Large intestine (tissue), 3 donors: ENCODE measurements around the gene SGCD. TPM values are rescaled to one million over a fixed set of nuclear protein-coding genes. Genes with fewer than 3 reads are reported as not detected.

ENCODE experiments used
- DNase-seq, 2 donors: peaks; one replicate each; pipeline versions ENCODE4 v3.0.0 to v3.0.0-alpha.2; 2013
- H3K27ac ChIP-seq: one replicate; pipeline ENCODE4 v1.5.1; 2013; ENCODE audit warnings: low read length
- H3K27me3 ChIP-seq: 2 replicates; pipeline ENCODE4 v1.6.1; 2013; ENCODE audit warnings: low read length; ENCODE audit not compliant: control insufficient read depth, insufficient read depth
- H3K36me3 ChIP-seq: 2 replicates; pipeline ENCODE4 v1.6.1; 2013; ENCODE audit warnings: low read length; ENCODE audit not compliant: control insufficient read depth, insufficient read depth
- H3K4me1 ChIP-seq: one replicate; pipeline ENCODE4 v1.6.1; 2013; ENCODE audit warnings: low read length; ENCODE audit not compliant: control insufficient read depth, insufficient read depth
- H3K4me3 ChIP-seq: one replicate; pipeline ENCODE4 v1.5.1; 2013; ENCODE audit warnings: low read length
- H3K9me3 ChIP-seq: one replicate; pipeline ENCODE4 v1.6.1; 2013; ENCODE audit warnings: mild to moderate bottlenecking, low read depth, low read length, moderate library complexity; ENCODE audit not compliant: control insufficient read depth
- WGBS: methylation state at CpG from one replicate; pipeline ENCODE4 v1.1.5; 2013; ENCODE audit warnings: low lambda C conversion rate; ENCODE audit not compliant: insufficient coverage; 5-methylcytosine and 5-hydroxymethylcytosine counted together
- polyA plus RNA-seq: library from polyadenylated mRNA; unstranded; fragments of 120-200 nt; gene quantifications from one replicate; pipeline ENCODE4 v1.2.1, GENCODE V29; 2013

Gene SGCD
- polyA plus RNA-seq, 1 donor: 9.0 TPM

GRCh38 chr5:156693113-156693512, 366.1 kb downstream of the SGCD start:
- 38% methylated on average over 1 of the region's 1 CpG for WGBS

GRCh38 chr5:156694598-156694997, 367.6 kb downstream of the SGCD start:
- no peaks in the 10 kb centered on the region for H3K9me3 ChIP-seq
- no peak overlapping the region for H3K4me3 ChIP-seq
- no peaks in the 10 kb centered on the region for H3K36me3 ChIP-seq
- H3K4me1 ChIP-seq: peaks cover 7% of the 10 kb centered on the region
- no peaks in the 10 kb centered on the region for H3K27me3 ChIP-seq
- no peak overlapping the region for H3K27ac ChIP-seq
- DNase-seq: no peak
- WGBS: 80% methylated on average over 1 of the region's 2 CpGs

More at GRCh38 chr5:156693113-156693512, 366.1 kb downstream of the SGCD start:
- Histone ChIP-seq H3K4me1 (peaks cover 7% of the 10 kb centered on the region), H3K4me3 (no peak overlapping the region), H3K27ac (peak overlapping the region; percentile 23), H3K27me3 (no peaks in the 10 kb centered on the region), H3K36me3 (no peaks in the 10 kb centered on the region), H3K9me3 (no peaks in the 10 kb centered on the region)
- peak in 1 of 2 donors; percentile 44 for DNase-seq

- Histone ChIP-seq H3K27ac (no peak overlapping the region), H3K36me3 (no peaks in the 10 kb centered on the region), H3K27me3 (no peaks in the 10 kb centered on the region), H3K4me1 (peaks cover 7% of the 10 kb centered on the region), H3K9me3 (no peaks in the 10 kb centered on the region), H3K4me3 (no peak overlapping the region)
- WGBS: no CpG with 5 or more reads among the region's 2 CpGs
- DNase-seq: no peak
Measured at GRCh38 chr5:156695774-156696173, 368.8 kb downstream of the SGCD start.

DNA sequence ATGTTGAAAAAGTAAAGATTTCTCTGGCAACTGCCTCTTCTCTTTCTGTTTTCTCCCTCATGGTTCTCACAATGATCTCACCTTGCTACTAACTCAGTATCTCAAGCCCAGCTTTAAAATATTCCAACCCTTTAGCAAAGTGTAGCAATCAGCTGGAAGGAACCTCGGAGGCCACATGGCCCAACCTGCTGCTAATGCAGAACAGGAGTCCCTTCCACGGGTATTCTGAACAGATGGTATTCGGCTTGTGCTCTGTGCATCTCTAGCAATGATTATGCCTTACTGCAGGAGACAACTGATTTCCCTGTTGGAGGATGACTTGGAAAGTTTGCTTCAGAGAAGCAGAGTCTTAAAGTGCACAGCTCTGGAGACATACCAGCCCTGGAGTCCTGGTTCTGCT, 371.4 kb downstream of the SGCD start:
- Histone ChIP-seq H3K36me3 (no peaks in the 10 kb centered on the region), H3K27me3 (no peaks in the 10 kb centered on the region), H3K27ac (no peak overlapping the region), H3K4me1 (peaks cover 7% of the 10 kb centered on the region), H3K4me3 (no peak overlapping the region), H3K9me3 (no peaks in the 10 kb centered on the region)
- DNase-seq: no peak
- 80% methylated on average over 1 of the region's 3 CpGs for WGBS

- whole genome bisulfite sequencing: 100% methylated on average over 1 of the region's 1 CpG
- DNase-seq: no peak
- H3K4me3 ChIP-seq: no peak overlapping the region
- H3K4me1 ChIP-seq: peaks cover under 1% of the 10 kb centered on the region
- H3K36me3 ChIP-seq: no peaks in the 10 kb centered on the region
- H3K9me3 ChIP-seq: no peaks in the 10 kb centered on the region
- no peak overlapping the region for H3K27ac ChIP-seq
- no peaks in the 10 kb centered on the region for H3K27me3 ChIP-seq
Measured at GRCh38 chr5:156699147-156699546, 372.2 kb downstream of the SGCD start.

- H3K27me3 ChIP-seq: no peaks in the 10 kb centered on the region
- WGBS: 100% methylated on average over 1 of the region's 3 CpGs
- no peak for DNase-seq
- H3K27ac ChIP-seq: no peak overlapping the region
- H3K4me3 ChIP-seq: no peak overlapping the region
- H3K36me3 ChIP-seq: no peaks in the 10 kb centered on the region
- no peaks in the 10 kb centered on the region for H3K9me3 ChIP-seq
- H3K4me1 ChIP-seq: no peaks in the 10 kb centered on the region
Measured at GRCh38 chr5:156704139-156704538, 377.2 kb downstream of the SGCD start.

DNA sequence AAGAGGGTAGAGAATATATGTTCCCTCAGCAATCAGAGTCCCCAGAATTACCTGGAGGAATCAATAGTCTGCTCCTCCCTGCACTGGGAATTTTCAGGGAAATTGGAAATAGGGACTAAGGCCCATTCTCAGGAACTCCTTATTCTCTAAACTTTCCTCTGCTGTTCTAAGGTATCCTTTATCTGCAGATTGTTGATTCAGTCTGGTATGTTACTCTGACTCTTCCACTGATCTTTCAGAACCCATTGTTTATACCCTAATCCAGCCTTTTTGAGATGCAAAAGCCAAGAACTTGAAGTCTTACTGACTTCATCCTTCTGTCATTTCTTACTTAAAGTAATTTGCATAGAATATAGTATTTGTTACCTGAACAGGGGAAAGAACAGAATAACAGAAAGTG, 379.7 kb downstream of the SGCD start:
- Histone ChIP-seq H3K27me3 (no peaks in the 10 kb centered on the region), H3K4me3 (no peak overlapping the region), H3K4me1 (no peaks in the 10 kb centered on the region), H3K27ac (no peak overlapping the region), H3K36me3 (no peaks in the 10 kb centered on the region), H3K9me3 (no peaks in the 10 kb centered on the region)
- no peak for DNase-seq

GRCh38 chr5:156707750-156708149, 380.8 kb downstream of the SGCD start:
- DNase-seq: no peak
- H3K4me3 ChIP-seq: no peak overlapping the region
- no peaks in the 10 kb centered on the region for H3K9me3 ChIP-seq
- H3K4me1 ChIP-seq: no peaks in the 10 kb centered on the region
- no peak overlapping the region for H3K27ac ChIP-seq
- H3K27me3 ChIP-seq: no peaks in the 10 kb centered on the region
- no peaks in the 10 kb centered on the region for H3K36me3 ChIP-seq
- WGBS: no CpG with 5 or more reads among the region's 2 CpGs

DNA sequence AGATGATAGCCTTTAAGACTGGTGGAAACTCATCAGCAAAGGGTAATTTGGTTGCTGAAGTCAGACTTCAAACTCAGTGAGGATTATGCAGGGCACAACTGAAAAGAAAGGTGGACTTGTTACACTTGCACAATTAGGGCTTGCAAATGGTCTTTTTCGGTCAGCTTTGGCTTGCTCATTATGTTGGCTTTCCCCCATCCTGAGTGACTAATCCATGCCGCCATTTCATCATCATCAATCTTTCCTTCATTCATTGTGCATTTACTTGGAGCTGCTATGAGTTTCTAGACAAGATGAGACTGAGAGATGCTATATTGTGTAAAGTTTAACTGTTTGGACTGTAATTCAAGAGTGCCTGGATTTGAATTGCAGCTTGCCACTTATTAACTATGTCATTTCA, 388.3 kb downstream of the SGCD start:
- 100% methylated on average over 2 of the region's 2 CpGs for WGBS
- Histone ChIP-seq H3K27me3 (no peaks in the 10 kb centered on the region), H3K9me3 (no peaks in the 10 kb centered on the region), H3K27ac (no peak overlapping the region), H3K36me3 (no peaks in the 10 kb centered on the region), H3K4me1 (peaks cover 5% of the 10 kb centered on the region), H3K4me3 (no peak overlapping the region)
- peak in 1 of 2 donors; percentile 22 for DNase-seq

DNA sequence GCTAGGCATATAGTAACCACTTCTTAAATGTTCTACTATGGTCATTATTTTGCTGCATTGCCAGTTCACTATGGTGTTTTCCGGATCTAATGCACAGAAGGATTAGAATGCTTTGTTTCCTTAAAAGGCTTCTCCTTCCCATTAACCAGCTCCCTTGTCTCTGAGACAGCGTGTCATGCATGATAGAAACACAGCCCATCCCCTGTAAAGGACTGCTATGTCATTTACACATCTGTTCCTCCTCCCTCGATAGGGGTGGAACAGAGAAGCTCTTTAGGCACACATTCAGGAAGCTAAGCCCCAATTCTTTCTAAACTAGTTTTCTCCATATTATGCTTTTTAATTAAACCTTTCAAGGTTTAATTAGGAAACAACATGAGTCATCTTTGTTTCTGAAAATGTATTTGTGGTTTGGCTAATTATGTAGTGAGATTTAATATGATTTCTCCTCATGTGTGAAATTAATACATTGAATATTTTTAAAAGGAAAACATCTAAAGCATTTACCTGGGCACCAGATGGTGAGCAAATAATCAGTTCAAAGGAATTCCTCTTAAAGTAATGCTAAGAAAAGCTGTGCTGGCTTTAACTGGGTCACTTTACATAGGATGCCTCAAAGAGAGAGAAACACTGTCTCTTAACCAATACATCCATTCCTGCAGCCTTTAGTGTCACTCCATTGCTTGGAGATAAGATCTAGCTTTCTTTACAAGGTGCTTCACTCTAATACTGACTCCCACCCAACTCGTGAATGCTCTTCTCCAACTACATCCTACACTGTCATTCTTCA, 389.8 kb downstream of the SGCD start:
- Histone ChIP-seq H3K27ac (no peak overlapping the region), H3K9me3 (no peaks in the 10 kb centered on the region), H3K4me3 (no peak overlapping the region), H3K27me3 (no peaks in the 10 kb centered on the region), H3K36me3 (no peaks in the 10 kb centered on the region), H3K4me1 (peaks cover 5% of the 10 kb centered on the region)
- DNase-seq: no peak
- WGBS: 90% methylated on average over 2 of the region's 4 CpGs

- Histone ChIP-seq H3K4me3 (no peak overlapping the region), H3K27ac (no peak overlapping the region), H3K27me3 (no peaks in the 10 kb centered on the region), H3K9me3 (no peaks in the 10 kb centered on the region), H3K4me1 (peaks cover 5% of the 10 kb centered on the region), H3K36me3 (no peaks in the 10 kb centered on the region)
- WGBS: no CpG with 5 or more reads among the region's 1 CpG
- DNase-seq: no peak
Measured at GRCh38 chr5:156718985-156719384, 392.0 kb downstream of the SGCD start.
